ENCODE results near the gene LZIC.
A peak's percentile ranks its signal among the peaks of the same experiment; 100 is the strongest.

GRCh38 chr1:9942399-9942938 is 722 bp downstream of the LZIC start:
- TF ChIP-seq, protein P1, sequence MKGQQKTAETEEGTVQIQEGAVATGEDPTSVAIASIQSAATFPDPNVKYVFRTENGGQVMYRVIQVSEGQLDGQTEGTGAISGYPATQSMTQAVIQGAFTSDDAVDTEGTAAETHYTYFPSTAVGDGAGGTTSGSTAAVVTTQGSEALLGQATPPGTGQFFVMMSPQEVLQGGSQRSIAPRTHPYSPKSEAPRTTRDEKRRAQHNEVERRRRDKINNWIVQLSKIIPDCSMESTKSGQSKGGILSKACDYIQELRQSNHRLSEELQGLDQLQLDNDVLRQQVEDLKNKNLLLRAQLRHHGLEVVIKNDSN (IDR thresholded peaks at IDR 0.05; ENCODE audit: borderline replicate concordance, low read depth): no peak
- TF ChIP-seq CTCF (IDR thresholded peaks at IDR 0.05) (peak; percentile 69), FOSL2 (IDR thresholded peaks at IDR 0.05; ENCODE audit: borderline replicate concordance, low read depth) (no peak), RFX5 (IDR thresholded peaks at IDR 0.05; ENCODE audit: low read length) (no peak), TEAD4 (IDR thresholded peaks at IDR 0.05; ENCODE audit: borderline replicate concordance, insufficient read depth) (no peak), EZH2phosphoT487 (IDR thresholded peaks at IDR 0.05; ENCODE audit: borderline replicate concordance, low read depth) (no peak), EP300 (IDR thresholded peaks at IDR 0.05; ENCODE audit: borderline replicate concordance in 1 of 2, low read depth in 1 of 2, low read length in 1 of 2) (no peak)

Data from SK-N-SH (cell line).